Heart left ventricle (tissue), 16 donors: ENCODE results near the gene H2AZ2. TPM values are rescaled to one million over a fixed set of nuclear protein-coding genes. Genes with fewer than 3 reads are reported as not detected.

Experiments used
- ATAC-seq, 4 donors: fragments of 200-7000 bp; cut with Tn5 transposase; one replicate each; pipeline ENCODE4 v1.9.1; 2020 to 2022; ENCODE audit warnings: moderate library complexity in 4 of 4, mild to moderate bottlenecking in 3 of 4, moderate number of reproducible peaks in 1 of 4
- DNase-seq, 5 donors: peaks; one replicate each; pipeline ENCODE4 v3.0.0-alpha.2; 2020
- H3K27ac ChIP-seq, 12 donors: fragments of 200-600 bp; sonication (generic) in 4 of 12; one replicate each; pipeline versions ENCODE4 v1.5.0 to v1.8.0; 2016 to 2022; ENCODE audit warnings: mild to moderate bottlenecking in 2 of 12
- H3K27me3 ChIP-seq, 9 donors: fragments of 200-600 bp; sonication (generic) in 2 of 9; one replicate each; pipeline versions ENCODE4 v1.5.1 to v1.8.0; 2016 to 2022; ENCODE audit warnings: mild to moderate bottlenecking in 3 of 9
- H3K36me3 ChIP-seq, 9 donors: fragments of 200-600 bp; sonication (generic) in 2 of 9; one replicate each; pipeline versions ENCODE4 v1.5.0 to v1.8.0; 2018 to 2022; ENCODE audit warnings: mild to moderate bottlenecking in 2 of 9
- H3K4me1 ChIP-seq, 12 donors: fragments of 200-600 bp; sonication (generic) in 4 of 12; one replicate each; pipeline versions ENCODE4 v1.5.0 to v1.8.0; 2016 to 2022; ENCODE audit warnings: mild to moderate bottlenecking in 3 of 12
- H3K4me3 ChIP-seq, 12 donors: fragments of 200-600 bp; sonication (generic) in 4 of 12; one replicate each; pipeline versions ENCODE4 v1.5.0 to v1.8.0; 2017 to 2022; ENCODE audit warnings: mild to moderate bottlenecking in 9 of 12, moderate library complexity in 4 of 12
- H3K9me3 ChIP-seq, 12 donors: fragments of 200-600 bp; sonication (generic) in 4 of 12; one replicate each; pipeline versions ENCODE4 v1.5.0 to v1.8.0; 2016 to 2022; ENCODE audit warnings: mild to moderate bottlenecking in 1 of 12
- POLR2A ChIP-seq, 2 donors: fragments of 450-650 bp; IDR thresholded peaks; one replicate each; pipeline ENCODE4 v1.6.1; 2017; ENCODE audit warnings: antibody characterized with exemption in 2 of 2, mild to moderate bottlenecking in 2 of 2, moderate library complexity in 2 of 2
- WGBS, 4 donors: extraction: QIAGEN DNeasy Blood & Tissue Kit in 2 of 4; methylation state at CpG; one replicate each; pipeline versions ENCODE4 v1.1.5 to v1.1.7; 2013 to 2018; 5-methylcytosine and 5-hydroxymethylcytosine counted together
- intact Hi-C, 10 donors: fragments of 100-400 bp; cut with DNase I; formaldehyde crosslinking; loops; one replicate each; pipeline versions ENCODE4 v1.11.1 to v1.14.2; 2022
- polyA plus RNA-seq, 2 donors: library from polyadenylated mRNA; stranded (reverse); fragments of 200-250 nt; gene quantifications; one replicate each; pipeline ENCODE4 v1.2.3, GENCODE V29; 2013
- total RNA-seq, 9 donors: library from RNA; depleted of rRNA in 2 of 9; stranded (reverse); fragments of >200 nt in 2 of 9; fragmentation: NEBNext Ultra II Directional in 3 of 9; extraction: Animal tissue kit (Norgen Biotek cat#: 25700) in 3 of 9; gene quantifications; one replicate each; pipeline versions ENCODE4 v1.1.0 to v1.2.4, GENCODE V29; 2016 to 2023
- TF ChIP-seq, protein P1 (sequence below), 12 donors: fragments of 200-600 bp; sonication (generic) in 4 of 12; IDR thresholded peaks; one replicate each; pipeline versions ENCODE4 v1.5.0 to v1.8.0; 2018 to 2022; ENCODE audit warnings: antibody characterized with exemption in 12 of 12, mild to moderate bottlenecking in 5 of 12
- donor health status: ischemic (EF 13 %, LVEDD 7.1; RV severe dilation, severe dysfunction).
- donor health status: healthy with polysubstance abuse.
- donor health status: DM: no; HTN: yes; CAD: no.
- donor health status: DM: no; HTN: no; CAD: no.
- donor health status: ischemic (EF 25% LVEDD 6.9; RV normal size, moderate dysfunction).
- donor health status: ischemic (EF 25% LVEDD 5.7; RV mildly dilated, moderate dysfunction).
- donor health status: healthy.
- donor health status: DM: yes; HTN: yes; CAD: no.
- donor health status: ischemic (EF 35%, LVEDD 5.7; RV mildly dilated, moderate dysfunction).
- donor health status: nonischemic (EF 11% LVEDD 7.7; RV severe dilation, severe dysfunction).
- donor health status: DM: yes; HTN: yes; CAD: no.
- donor health status: PGD.
- donor health status: ischemic (EF 29% LVEDD 5.4; RV normal size, mild dysfunction).
- donor health status: nonischemic (EF 23%, LVEDD 6.1; RV moderate dilation, normal function).

The H2AZ2 gene
- total and polyA plus RNA-seq, 11 donors = 161 to 274 (median 219) TPM

GRCh38 chr7:44819292-44819691, 28.6 kb downstream of the H2AZ2 start:
- TF ChIP-seq POLR2A (IDR thresholded peaks at IDR 0.05) = no peak
- TF ChIP-seq, protein P1, sequence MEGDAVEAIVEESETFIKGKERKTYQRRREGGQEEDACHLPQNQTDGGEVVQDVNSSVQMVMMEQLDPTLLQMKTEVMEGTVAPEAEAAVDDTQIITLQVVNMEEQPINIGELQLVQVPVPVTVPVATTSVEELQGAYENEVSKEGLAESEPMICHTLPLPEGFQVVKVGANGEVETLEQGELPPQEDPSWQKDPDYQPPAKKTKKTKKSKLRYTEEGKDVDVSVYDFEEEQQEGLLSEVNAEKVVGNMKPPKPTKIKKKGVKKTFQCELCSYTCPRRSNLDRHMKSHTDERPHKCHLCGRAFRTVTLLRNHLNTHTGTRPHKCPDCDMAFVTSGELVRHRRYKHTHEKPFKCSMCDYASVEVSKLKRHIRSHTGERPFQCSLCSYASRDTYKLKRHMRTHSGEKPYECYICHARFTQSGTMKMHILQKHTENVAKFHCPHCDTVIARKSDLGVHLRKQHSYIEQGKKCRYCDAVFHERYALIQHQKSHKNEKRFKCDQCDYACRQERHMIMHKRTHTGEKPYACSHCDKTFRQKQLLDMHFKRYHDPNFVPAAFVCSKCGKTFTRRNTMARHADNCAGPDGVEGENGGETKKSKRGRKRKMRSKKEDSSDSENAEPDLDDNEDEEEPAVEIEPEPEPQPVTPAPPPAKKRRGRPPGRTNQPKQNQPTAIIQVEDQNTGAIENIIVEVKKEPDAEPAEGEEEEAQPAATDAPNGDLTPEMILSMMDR (IDR thresholded peaks at IDR 0.05) = no peak
- no peak for DNase-seq
- ATAC-seq = no peak
- 65 to 83% (median 81%) methylated on average over 2 of the region's 2 CpGs for WGBS, 4 donors
- no peaks in the 10 kb centered on the region for H3K9me3 ChIP-seq
- no peaks in the 10 kb centered on the region for H3K27me3 ChIP-seq
- peaks cover 0 to 2% (median 0%) of the 10 kb centered on the region in 9 donors for H3K36me3 ChIP-seq
- intact Hi-C loops = no loop called here
- H3K4me1 ChIP-seq = peaks cover 0 to 2% (median 0%) of the 10 kb centered on the region in 12 donors
- H3K27ac ChIP-seq = no peak overlapping the region
- H3K4me3 ChIP-seq = no peak overlapping the region

DNA sequence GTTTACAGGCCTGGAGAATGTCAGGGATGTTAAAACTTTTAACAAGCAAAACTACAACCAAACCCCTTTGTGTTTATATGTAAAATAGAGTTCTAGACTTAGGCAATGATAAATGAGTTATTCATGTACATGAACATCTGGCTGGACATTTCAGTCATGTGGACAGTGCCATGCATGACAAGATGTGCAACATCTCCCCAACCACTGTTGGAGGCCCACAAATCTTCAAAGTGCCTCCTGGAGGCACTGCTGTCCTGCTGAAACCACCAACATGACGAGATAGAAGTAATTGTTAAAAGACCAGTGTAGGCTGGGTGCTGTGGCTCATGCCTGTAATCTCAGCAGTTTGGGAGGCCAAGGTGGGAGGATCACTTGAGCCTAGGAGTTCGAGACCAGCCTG, 33.0 kb downstream of the H2AZ2 start:
- no peak for ATAC-seq
- TF ChIP-seq, protein P1 (IDR thresholded peaks at IDR 0.05) = no peak
- no peak for TF ChIP-seq POLR2A (IDR thresholded peaks at IDR 0.05)
- H3K9me3 ChIP-seq = no peaks in the 10 kb centered on the region
- H3K4me3 ChIP-seq = no peak overlapping the region
- no peak overlapping the region for H3K27ac ChIP-seq
- no peaks in the 10 kb centered on the region for H3K36me3 ChIP-seq
- H3K4me1 ChIP-seq = no peaks in the 10 kb centered on the region
- no peak for DNase-seq
- intact Hi-C loops = no loop called here
- WGBS, 4 donors = 90 to 100% (median 95%) methylated on average over 2 of the region's 2 CpGs
- no peaks in the 10 kb centered on the region for H3K27me3 ChIP-seq

DNA sequence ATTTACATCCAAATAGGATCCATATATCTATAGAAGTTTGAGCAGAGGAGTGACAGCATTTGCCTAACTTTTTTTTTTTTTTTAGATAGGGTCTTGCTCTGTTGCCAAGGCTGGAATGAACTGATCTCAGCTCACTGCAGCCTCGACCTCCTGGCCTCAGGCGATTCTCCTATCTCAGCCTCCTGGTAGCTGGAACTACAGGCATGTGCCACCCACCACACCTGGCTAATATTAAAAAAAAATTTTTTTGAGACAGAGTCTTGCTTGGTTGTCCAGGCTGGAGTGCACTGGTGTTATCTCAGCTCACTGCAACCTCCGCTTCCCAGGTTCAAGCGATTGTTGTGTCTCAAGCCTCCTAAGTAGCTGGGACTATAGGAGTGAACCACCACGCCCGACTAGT, 36.3 kb downstream of the H2AZ2 start:
- no peak for TF ChIP-seq POLR2A (IDR thresholded peaks at IDR 0.05)
- TF ChIP-seq, protein P1 (IDR thresholded peaks at IDR 0.05) = no peak
- intact Hi-C loops = no loop called here
- ATAC-seq (no peak), DNase-seq (no peak)
- H3K9me3 ChIP-seq = no peaks in the 10 kb centered on the region
- WGBS, 4 donors = 91 to 95% (median 94%) methylated on average over 6 of the region's 6 CpGs
- no peaks in the 10 kb centered on the region for H3K36me3 ChIP-seq
- no peaks in the 10 kb centered on the region for H3K27me3 ChIP-seq
- no peak overlapping the region for H3K4me3 ChIP-seq
- H3K27ac ChIP-seq = no peak overlapping the region
- H3K4me1 ChIP-seq = no peaks in the 10 kb centered on the region

GRCh38 chr7:44811093-44811492, 36.8 kb downstream of the H2AZ2 start:
- no peak overlapping the region for H3K4me3 ChIP-seq
- intact Hi-C loops = no loop called here
- TF ChIP-seq, protein P1 (IDR thresholded peaks at IDR 0.05) = no peak
- TF ChIP-seq POLR2A (IDR thresholded peaks at IDR 0.05) = no peak

More at GRCh38 chr7:44811093-44811492, 36.8 kb downstream of the H2AZ2 start:
- Histone ChIP-seq H3K4me1 (no peaks in the 10 kb centered on the region), H3K27ac (no peak overlapping the region), H3K27me3 (no peaks in the 10 kb centered on the region), H3K9me3 (no peaks in the 10 kb centered on the region), H3K36me3 (no peaks in the 10 kb centered on the region)
- ATAC-seq = no peak
- no peak for DNase-seq
